HL-60/S4 treated with phorbol 12-myristate 13-acetate at 8.2 ng/mL for 4 days and 3 days (cell line): ENCODE measurements around the gene RIPOR3.
"Not testable (repeated sequence)": the region's sequence is repeated elsewhere in the genome, so short reads cannot be mapped to it uniquely, and the experiment has no call there.

Experiments used
- in situ Hi-C: fragments of 300-500 bp; cut with MboI; formaldehyde crosslinking; loops from 2 replicates; pipeline ENCODE4 v1.15.0; 2022; ENCODE audit warnings: low sequenced_read_pairs

RIPOR3 gene

DNA sequence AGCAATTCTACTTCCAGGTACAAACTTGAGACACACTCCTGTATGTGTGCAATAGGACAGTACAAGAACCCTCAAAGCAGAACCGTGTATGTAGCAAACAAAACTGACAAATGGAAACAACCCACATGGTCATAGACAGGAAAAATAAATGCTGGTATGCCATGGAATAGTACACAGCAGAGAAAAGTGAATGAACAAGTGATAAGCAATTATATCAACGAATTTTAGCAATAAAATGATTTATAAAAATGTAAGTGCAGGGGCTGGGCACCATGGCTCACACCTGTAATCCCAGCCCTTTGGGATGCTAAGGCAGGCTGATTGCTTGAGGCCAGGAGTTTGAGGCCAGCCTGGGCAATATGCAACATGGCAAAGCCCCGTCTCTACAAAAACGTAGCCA, 9.3 kb downstream of the RIPOR3 start:
- in situ Hi-C loops: no loop called here

DNA sequence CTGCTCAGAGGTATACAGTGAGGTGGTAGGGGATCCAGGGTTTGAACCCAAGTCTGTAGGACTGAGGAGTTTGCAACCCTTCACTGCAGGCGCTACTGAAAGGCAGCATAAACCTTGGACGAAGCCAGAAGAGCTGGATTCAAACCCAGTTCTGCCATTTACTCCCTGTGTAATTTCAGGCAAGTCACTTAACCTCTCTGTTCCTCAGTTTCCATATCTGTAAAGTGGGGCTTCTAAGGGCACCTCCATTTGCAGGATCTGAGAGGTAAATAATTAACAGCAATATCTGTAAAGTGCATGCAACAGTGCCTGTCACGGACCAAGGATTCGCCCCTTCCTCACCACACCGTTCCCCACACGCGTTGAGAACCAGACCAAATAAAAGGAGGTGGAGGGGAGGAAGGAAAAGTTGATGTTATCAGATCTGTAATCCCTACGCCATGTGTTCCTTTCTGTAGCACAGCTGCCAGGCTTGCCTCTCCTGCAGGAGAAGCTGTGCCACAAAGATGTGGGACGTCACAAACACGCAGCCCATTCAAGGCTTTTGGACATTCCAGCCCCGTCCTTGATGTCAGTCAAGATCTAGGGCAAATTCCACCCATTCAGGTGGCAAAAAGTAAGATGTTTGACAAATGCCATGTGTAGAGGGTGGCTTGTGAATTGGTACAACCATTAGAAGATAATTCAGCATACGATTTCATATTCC, 9.8 kb downstream of the RIPOR3 start:
- in situ Hi-C loops: no loop called here

DNA sequence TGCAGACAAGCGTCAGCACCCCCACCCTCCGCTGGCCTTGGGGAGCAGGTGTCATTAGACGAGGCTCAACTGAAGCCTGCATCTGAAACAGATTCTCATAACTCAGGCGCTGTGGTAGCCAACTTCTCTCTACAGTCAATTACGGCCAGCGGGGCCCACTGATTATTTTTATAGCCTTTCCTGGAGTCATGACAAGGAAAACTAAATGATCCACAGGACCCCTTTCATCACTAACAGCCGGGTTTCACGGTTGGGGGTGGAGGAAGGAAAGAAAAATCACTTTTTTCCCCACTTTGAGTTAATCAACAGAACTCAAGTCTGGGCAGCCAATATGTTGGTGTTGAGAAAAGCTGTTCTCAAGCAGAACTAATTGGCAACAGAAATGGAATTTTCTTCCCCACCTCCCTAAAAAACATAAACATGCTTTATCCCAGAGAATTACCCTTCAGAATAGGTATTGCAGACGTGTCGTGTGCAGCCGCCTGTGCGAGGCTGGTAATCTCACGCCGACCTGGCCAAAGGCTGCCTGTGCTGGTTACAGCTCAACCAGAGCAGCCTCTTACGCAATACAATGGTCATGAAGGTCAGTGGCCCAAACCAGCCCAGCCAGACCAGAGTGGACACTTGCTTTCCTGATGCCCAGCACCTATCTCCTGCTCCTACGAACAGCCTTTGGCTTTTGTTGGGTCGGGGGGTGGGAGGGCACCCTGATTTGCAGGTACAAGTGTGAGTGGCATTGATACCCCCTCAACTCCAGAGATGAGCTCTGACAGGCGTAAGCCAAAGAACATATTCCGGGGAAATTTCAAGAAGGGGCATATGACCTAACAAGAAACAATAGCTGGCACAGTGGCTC, 11.0 kb downstream of the RIPOR3 start:
- in situ Hi-C loops: no loop called here

DNA sequence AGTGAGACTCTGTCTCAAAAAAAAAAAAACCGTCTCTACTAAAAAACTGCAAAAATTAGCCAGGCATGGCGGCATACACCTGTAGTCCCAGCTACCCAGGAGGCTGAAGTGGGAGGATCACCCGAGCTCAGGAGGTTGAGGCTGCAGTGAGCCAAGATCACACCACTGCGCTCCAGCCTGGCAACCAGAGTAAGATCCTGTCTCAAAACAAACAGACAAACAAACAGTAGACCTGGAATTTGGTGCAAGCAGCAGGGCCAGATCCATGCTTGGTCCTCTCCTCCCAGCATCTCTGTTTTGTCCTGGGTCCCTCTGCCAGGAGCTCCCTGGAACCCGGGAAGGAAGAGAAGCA, 11.6 kb downstream of the RIPOR3 start:
- in situ Hi-C loops: no loop called here

DNA sequence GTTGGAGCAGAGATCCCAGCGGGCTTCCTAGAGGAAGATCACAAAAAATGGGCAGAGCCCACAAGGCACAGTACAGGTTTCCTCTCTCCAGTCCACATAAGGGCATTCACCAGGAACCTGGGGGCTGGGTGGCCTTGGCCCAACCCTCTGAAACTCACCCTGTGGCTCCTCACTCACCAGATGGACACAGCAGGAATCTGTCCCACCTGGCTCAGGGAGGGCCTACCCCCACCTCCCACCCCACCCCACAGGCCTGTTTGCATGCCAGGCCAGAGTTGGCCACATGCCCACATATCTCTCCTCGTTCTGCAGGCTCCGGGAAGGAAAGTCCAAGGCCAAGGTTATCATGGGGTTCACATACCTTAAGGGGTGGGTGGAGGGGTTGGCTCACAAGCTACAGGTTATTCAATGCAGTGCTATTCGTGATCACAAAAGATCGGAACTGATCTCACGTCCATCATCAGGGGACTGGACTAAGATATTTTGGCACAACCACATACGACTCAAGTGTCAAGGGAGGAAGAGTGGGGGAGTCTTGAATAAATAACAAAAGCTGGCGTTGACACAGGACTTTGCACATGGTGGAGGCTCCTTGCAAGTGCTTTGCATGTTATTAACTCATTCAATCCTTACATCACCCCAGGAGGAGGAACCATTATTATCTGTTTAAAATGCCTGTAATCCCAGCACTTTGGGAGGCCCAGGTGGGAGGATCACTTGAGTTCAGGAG, 13.0 kb downstream of the RIPOR3 start:
- in situ Hi-C loops: no loop called here

DNA sequence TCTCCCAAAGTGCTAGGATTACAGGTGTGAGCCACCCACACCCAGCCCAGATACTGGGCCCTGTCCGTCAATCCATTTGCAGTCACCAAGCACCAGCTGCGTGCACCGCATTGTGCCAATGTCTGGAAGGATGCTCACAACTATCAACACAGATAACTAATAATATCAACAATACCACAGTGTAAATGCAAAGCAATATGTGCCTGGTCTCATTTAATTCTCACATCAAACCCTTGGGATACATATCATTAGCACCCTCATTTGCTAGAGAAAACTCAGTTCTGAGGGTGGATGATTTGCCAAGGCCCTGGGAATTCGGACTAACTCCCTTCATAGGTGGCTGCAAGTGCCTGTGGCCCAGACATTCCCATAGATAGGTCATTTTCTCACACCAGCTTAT, 14.5 kb downstream of the RIPOR3 start:
- in situ Hi-C loops: no loop called here

DNA sequence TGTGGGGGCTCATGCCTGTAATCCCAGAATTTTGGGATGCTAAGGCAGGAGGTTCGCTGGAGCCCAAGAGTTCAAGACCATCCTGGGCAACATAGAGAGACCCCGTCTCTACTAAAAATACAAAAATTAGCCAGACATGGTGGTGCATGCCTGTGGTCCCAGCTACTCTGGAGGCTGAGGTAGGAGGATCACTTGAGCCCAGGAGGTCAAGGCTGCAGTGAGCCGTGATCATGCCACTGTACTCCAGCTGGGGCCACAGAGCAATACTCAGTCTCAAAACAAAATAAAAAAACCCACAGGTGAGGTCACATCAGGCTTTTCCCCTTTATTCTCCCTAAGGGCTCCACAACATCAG, 15.0 kb downstream of the RIPOR3 start:
- in situ Hi-C loops: not testable (repeated sequence)

DNA sequence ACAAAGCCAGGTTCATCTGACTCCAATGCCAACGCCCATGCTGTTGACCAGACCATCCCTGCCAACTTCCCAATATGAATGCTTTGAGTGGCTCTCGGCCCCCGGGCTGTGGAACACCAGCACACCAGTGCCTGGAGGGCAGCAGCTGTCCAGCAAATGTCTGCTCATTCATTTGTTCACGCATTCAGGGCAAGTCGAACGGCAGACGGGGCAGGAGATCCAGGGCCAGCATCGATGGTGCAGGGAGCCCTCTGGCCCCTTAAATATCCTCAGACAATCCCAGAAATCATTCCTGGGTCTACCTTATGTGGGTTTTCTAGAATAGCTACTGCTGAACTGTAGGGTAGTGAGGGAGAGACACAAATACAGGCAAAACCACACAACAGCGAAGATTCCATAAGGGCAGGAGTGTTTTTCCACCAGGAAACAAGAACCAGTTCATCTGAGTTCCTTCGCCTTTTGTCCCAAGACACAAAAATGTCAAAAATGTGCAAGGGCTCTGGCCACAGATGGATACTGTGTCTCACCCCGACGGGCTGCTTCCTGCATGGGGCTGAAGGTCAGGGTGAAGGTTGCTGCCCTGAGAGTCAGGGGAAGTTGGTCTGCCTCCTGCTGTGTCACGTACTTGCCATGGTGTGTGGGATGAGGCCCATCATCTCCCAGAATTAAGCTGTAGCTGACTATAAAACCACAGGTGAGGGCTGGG, 15.5 kb downstream of the RIPOR3 start:
- in situ Hi-C loops: no loop called here

DNA sequence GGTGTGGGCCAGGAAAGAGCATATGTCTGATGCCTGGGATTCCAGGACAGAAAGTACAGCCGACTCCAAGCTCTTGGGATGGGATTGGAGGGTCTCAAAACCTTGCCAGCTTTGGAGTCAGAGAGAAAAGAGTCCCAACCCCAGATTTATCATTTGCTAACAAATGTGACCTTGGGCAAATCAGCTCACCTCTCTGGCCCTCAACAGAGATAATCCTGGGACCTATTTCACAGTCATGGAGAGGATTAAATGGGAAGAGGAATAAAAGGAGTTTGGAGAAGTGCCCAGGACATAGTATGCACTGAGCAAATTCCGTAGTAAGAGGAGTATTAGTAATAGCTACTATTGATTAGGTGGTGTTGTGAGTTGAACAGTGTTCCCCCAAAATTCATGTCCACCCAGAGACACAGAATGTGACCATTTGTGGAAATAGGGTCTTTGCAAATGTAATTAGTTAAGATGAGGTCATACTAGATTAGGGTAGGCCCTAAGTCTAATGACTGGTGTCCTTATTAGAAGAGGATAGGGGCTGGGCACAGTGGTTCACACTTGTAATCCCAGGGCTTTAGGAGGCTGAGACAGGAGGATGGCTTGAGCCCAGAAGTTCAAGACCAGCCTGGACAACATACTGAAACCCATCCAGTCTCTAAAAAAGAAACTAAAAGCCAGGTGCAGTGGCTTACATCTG, 17.1 kb downstream of the RIPOR3 start:
- in situ Hi-C loops: no loop called here

DNA sequence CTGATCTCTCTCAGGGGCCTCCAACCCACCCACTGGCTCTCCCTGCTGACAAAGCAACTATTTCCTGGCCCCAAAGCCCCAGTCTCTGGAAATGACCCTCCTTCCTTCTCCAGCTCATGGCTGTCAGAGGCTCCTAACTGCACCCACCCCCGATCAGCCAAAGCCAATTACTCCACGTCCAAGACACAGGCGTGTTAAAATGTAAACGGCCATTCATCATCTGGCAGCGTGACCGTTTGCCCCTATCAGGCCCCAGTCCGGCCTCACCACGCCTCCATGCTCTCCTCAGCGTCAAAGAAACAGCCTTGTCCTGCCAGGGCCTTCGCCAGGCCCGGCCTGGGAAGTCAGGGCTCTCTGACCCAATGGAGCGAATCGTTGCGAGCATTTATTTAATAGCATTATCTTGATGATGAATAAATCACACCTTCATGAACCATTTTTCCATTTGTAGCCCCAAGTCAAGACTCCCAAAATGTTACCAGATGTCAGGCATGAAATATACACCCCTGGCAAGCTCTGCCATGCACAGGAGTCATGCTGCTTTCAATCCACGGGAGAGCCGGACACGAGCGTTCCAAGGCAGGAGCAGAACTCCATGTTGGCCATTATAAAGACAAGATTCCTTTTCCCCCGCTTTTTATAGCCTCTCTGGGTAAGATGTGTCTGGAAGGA, 17.7 kb downstream of the RIPOR3 start:
- in situ Hi-C loops: no loop called here

DNA sequence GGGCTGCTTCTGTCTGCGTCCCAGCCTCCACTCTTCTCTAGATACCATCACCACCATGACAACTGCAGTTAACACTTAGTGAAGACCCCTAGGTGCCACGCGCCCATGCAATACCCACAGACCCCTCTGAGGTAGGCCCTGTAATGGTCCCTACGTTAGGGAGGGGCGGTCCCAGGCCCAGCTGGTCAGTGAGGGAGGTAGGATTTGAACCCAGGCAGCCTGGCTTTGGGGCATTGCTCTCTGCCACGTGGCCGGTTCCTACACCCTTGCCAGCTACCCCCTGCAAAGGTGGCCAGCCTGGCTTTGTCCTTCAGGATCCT, 18.2 kb downstream of the RIPOR3 start:
- in situ Hi-C loops: no loop called here

DNA sequence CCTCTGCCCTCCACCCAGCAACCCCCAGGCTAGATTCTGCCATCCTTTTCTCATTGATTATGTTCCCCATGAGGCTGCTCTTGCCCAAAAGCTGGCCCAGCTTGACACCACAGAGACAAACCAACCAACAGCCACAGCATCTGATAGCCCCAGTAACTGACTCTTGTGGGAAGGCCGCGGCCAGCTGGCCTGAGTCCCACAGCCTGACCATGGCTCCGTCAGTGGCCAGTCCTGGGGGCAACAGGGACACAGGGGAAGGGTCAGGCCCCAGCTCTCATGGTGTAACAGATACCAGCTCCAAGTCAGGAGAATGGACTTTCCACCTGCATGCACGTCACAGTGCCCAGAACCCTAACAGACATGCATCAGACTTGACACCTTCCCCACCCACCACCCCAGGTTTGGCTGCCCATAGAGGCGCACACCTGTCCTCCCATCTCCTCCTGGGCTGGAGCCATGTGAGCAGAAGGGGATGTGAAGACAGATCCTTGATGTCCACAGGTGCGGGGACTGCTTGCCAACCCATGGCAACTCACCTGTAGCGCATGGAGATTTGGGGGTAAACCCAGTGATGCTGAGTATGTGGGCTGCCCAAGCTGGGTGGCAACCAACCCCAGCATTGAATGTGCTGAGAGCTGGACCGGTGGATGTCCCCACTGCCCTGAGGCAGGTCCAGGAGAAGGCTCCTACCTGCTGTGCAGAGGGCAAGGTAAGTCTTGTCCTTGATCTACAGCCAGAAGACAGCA, 18.8 kb downstream of the RIPOR3 start:
- in situ Hi-C loops: no loop called here

DNA sequence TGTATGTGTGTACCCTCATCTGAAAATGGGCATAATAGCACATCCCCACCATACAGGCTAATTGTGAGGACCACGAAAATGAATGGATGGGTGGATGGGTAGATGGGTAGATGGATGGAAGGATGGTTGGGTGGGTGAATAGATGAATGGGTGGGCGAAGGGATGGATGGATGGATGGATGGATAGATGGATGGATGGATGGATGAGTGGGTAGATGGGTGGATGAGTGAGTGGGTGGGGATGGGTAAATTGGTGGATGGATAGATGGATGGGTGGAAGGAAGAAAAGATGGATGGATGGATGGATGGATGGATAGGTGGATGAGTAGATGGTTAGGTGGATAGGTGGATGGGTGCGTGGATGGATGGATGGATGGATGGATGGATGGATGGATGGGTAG, 19.7 kb downstream of the RIPOR3 start:
- in situ Hi-C loops: no loop called here

DNA sequence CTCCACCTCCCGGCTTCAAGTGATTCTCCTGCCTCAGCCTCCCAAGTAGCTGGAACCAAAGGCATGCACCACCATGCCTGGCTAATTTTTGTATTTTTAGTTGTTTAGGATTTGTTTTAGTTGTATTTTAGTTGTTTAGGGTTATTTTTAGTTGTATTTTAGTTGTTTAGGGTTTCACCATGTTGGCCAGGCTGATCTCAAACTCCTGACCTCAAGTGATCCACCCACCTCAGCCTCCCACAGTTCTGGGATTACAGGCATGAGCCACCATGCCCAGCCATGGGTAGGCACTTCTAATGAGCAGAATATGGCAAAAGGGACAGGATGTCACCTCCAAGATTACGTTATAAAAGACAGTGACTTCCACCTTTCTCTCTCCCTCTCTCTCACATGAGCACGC, 20.3 kb downstream of the RIPOR3 start:
- in situ Hi-C loops: not testable (repeated sequence)

DNA sequence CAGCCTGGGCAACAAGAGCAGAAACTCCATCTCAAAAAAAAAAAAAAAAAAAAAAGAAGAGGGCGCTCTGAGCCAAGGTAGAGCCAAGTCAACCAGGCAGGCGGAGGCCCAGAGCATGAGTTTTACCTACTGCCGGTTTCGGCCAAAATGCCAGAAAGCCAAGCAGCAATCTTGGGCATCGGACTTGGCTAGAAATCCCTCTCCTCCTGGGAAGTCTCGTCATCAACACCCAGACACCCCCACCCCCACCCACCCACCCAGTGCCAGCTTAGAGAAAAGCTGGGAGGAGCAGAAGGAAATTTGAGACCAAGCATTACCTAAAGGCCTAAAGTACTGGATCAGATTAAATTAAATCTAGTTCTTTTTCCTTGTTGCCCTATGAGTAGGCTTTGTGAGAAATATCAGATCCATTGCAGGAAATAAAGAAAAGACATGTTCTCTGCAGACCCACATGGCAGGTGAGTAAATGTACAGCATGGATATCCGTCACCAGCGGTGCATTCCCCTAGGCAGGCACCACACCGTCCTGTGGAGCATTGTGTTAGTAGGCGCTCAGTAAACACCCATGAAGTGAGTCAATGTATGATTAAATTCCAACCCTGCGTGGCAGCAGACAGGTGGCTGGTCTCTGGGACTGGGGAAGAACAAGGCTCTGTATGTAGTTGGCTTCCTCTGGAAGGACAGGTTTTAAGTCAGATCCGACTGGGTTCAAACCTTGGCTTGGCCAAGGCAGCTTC, 21.0 kb downstream of the RIPOR3 start:
- in situ Hi-C loops: no loop called here

DNA sequence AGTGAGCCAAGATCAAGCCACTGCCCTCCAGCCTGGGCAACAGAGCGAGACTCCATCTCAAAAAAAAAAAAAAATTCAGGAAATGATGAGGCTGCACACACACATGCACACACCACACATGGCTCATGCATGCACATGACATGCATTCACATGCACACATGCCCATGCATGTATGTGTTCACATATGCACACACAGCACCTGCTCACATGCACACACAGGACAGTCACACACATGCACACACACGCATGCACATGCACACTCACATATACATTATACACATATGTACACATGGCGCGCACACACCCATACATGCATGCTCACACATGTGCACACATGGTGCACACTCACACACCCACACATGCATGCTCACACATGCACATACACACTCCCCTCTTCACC, 22.5 kb downstream of the RIPOR3 start:
- in situ Hi-C loops: no loop called here

DNA sequence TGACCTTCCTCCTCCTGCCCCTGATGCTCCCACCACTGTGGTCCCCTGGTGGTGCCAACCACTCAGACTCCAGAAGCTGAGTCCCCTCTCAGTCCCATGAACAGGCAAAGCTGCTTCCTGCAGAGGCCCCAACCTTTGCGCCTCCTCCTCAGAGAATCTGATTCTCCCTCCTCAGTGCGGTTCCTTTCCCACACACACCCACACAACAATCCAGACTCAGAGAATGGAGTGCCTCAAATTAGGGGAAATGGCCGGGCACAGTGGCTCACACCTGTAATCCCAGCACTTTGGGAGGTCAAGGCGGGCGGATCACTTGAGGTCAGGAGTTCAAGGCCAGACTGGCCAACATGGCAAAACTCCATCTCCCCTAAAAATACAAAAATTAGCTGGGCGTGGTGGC, 23.0 kb downstream of the RIPOR3 start:
- in situ Hi-C loops: no loop called here

DNA sequence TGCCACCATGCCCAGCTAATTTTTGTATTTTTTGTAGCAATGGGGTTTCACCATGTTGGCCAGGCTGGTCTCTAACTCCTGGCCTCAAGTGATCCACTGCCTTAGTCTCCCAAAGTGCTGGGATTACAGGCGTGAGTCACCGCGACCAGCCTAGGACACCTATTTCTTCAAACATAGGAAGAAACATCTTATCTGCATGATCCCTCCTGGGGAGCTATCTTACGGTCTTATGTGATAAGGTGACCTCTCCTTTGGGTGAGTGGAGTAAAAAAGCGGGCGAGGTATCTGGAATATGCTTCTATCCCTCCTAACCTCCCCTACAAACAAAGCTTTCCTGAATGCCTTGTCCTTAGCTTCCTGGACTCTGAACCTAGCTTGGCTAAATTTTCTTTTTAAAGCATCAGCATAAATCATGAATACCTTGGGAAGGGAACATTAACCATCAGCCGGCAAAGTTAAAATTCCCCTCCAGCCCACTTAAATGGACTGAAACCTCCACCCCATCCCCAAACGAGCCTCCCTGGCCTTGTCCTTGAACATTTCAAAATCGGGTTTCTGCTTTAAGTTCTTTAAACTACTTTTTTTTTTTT, 24.5 kb downstream of the RIPOR3 start:
- in situ Hi-C loops: no loop called here

DNA sequence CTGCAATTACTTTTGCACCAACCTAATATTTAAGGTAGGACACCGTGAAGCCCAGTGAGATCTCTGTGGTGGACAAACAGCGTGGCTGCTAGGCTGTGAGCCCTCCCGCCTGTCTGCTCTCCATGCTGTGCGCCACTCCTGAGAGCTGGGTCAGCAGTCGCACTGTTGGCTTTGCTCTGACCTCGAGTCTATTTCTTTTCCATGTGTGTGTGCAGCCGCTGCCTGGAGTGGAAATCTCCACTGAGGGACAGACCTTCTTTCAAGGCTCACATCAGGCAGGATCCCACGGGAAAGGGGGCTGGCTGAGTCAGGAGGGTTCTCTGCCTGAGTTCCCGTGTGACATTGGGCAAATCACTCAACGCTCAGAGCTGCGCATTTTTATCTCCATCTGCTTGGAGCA, 27.1 kb downstream of the RIPOR3 start:
- in situ Hi-C loops: no loop called here
